ENCODE results near the gene CYB561D1.

DNA sequence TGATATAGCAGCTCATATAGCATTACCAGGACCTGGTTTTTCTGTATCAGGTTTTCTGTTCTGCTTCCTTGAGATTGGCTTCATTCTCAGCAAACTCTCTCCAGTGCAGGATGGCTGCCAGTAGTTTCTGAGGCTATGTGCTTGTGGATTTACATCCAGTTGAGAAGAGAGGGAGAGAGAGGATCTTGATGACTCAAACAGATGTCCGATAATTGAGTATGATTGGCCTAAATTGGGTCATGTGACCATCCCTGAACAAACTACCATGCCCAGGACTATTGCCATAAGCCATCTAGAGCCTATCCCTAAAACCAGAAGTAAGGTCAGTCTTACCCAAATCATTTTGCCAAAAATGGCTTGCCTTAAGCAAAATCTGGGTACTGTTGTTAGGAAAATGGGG, 49.5 kb upstream of the CYB561D1 start:
- no peak for TF ChIP-seq POLR2A (IDR thresholded peaks at IDR 0.05)
- TF ChIP-seq, protein P1, sequence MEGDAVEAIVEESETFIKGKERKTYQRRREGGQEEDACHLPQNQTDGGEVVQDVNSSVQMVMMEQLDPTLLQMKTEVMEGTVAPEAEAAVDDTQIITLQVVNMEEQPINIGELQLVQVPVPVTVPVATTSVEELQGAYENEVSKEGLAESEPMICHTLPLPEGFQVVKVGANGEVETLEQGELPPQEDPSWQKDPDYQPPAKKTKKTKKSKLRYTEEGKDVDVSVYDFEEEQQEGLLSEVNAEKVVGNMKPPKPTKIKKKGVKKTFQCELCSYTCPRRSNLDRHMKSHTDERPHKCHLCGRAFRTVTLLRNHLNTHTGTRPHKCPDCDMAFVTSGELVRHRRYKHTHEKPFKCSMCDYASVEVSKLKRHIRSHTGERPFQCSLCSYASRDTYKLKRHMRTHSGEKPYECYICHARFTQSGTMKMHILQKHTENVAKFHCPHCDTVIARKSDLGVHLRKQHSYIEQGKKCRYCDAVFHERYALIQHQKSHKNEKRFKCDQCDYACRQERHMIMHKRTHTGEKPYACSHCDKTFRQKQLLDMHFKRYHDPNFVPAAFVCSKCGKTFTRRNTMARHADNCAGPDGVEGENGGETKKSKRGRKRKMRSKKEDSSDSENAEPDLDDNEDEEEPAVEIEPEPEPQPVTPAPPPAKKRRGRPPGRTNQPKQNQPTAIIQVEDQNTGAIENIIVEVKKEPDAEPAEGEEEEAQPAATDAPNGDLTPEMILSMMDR (IDR thresholded peaks at IDR 0.05), result no peak
